ENCODE data around the gene MRNIP. TPM values are rescaled to one million over a fixed set of nuclear protein-coding genes. Genes with fewer than 3 reads are reported as not detected.
A peak's percentile ranks its signal among the peaks of the same experiment; 100 is the strongest.
"Not testable (repeated sequence)": the region's sequence is repeated elsewhere in the genome, so short reads cannot be mapped to it uniquely, and the experiment has no call there.

MRNIP gene
- total RNA-seq, 1 experiment from 2014 or later, result 10.1 TPM

- DNase-seq (ENCODE audit: low read depth), result no peak
Measured at GRCh38 chr5:179840321-179840720, 18.3 kb downstream of the MRNIP start.

GRCh38 chr5:179839328-179840256 lies 19.0 kb downstream of the MRNIP start:
- DNase-seq (ENCODE audit: low read depth), result no peak

- no peak for DNase-seq (ENCODE audit: low read depth)
Measured at GRCh38 chr5:179837076-179838011, 21.3 kb downstream of the MRNIP start.

- no peak for DNase-seq (ENCODE audit: low read depth)
Measured at GRCh38 chr5:179836225-179837019, 22.2 kb downstream of the MRNIP start.

GRCh38 chr5:179834871-179835270 lies 23.7 kb downstream of the MRNIP start:
- not testable (repeated sequence) for DNase-seq (ENCODE audit: low read depth)

- no peak for DNase-seq (ENCODE audit: low read depth)
Measured at GRCh38 chr5:179834120-179834519, 24.5 kb downstream of the MRNIP start.

GRCh38 chr5:179833709-179834070 lies 24.9 kb downstream of the MRNIP start:
- no peak for DNase-seq (ENCODE audit: low read depth)

GRCh38 chr5:179833056-179833708 lies 25.4 kb downstream of the MRNIP start:
- no peak for DNase-seq (ENCODE audit: low read depth)

- no peak for DNase-seq (ENCODE audit: low read depth)
Measured at GRCh38 chr5:179832039-179832745, 26.4 kb downstream of the MRNIP start.

- no peak for DNase-seq (ENCODE audit: low read depth)
Measured at GRCh38 chr5:179830818-179831468, 27.7 kb downstream of the MRNIP start.

GRCh38 chr5:179829732-179830435 lies 28.7 kb downstream of the MRNIP start:
- no peak for DNase-seq (ENCODE audit: low read depth)

GRCh38 chr5:179828756-179829421 lies 29.7 kb downstream of the MRNIP start:
- no peak for DNase-seq (ENCODE audit: low read depth)

- peak; percentile 68 for DNase-seq (ENCODE audit: low read depth)
Measured at GRCh38 chr5:179827680-179828079, 30.9 kb downstream of the MRNIP start.

- no peak for DNase-seq (ENCODE audit: low read depth)
Measured at GRCh38 chr5:179825655-179826182, 32.9 kb downstream of the MRNIP start.

- DNase-seq (ENCODE audit: low read depth), result no peak
Measured at GRCh38 chr5:179824745-179825112, 33.9 kb downstream of the MRNIP start.

GRCh38 chr5:179823937-179824744 lies 34.5 kb downstream of the MRNIP start:
- no peak for DNase-seq (ENCODE audit: low read depth)

GRCh38 chr5:179822444-179822990 lies 36.1 kb downstream of the MRNIP start:
- no peak for DNase-seq (ENCODE audit: low read depth)

Measured in HT1080 (cell line).